HFFc6 (cell line): ENCODE results near the gene CABP5. TPM values are rescaled to one million over a fixed set of nuclear protein-coding genes. Genes with fewer than 3 reads are reported as not detected.
"Not testable (repeated sequence)": the region's sequence is repeated elsewhere in the genome, so short reads cannot be mapped to it uniquely, and the experiment has no call there.

ENCODE experiments used
- DNase-seq: peaks from one replicate; pipeline ENCODE4 v3.0.0-alpha.2; 2018
- H3K27ac Mint-ChIP-seq: 2 replicates; pipeline ENCODE4 v1.8.0; 2020; ENCODE audit warnings: mild to moderate bottlenecking, mixed read lengths
- H3K27me3 Mint-ChIP-seq: 2 replicates; pipeline ENCODE4 v1.8.0; 2021; ENCODE audit warnings: mild to moderate bottlenecking, moderate library complexity, mixed read lengths; ENCODE audit not compliant: insufficient read depth
- H3K36me3 Mint-ChIP-seq: 2 replicates; pipeline ENCODE4 v1.8.0; 2021; ENCODE audit warnings: low read depth, mixed read lengths
- H3K4me1 Mint-ChIP-seq: 2 replicates; pipeline ENCODE4 v1.8.0; 2020; ENCODE audit warnings: low read depth, mixed read lengths
- H3K4me3 Mint-ChIP-seq: 2 replicates; pipeline ENCODE4 v1.8.0; 2020; ENCODE audit warnings: mild to moderate bottlenecking, moderate library complexity, mixed read lengths
- H3K9me3 Mint-ChIP-seq: 2 replicates; pipeline ENCODE4 v1.8.0; 2020; ENCODE audit warnings: mild to moderate bottlenecking, mixed read lengths
- CTCF ChIP-seq: fragments of 200-600 bp; sonication (generic); IDR thresholded peaks from 2 replicates; pipeline ENCODE4 v1.5.0; 2021; ENCODE audit warnings: antibody characterized with exemption, mild to moderate bottlenecking
- long read RNA-seq: library from polyadenylated mRNA; unstranded; transcript quantifications from one replicate; pipeline ENCODE4 v2.0.0, GENCODE V29; 2019
- total RNA-seq, 6 experiments: library from RNA; stranded (reverse); fragmentation: NEBNext Ultra II Directional; extraction: Animal tissue kit (Norgen Biotek cat#: 25700); gene quantifications; 2 replicates in 1 of 6; 3 replicates in 5 of 6; pipeline ENCODE4 v1.2.3, GENCODE V29; 2021

Gene CABP5
- total RNA-seq: not detected
- long read RNA-seq: 0 reads

DNA sequence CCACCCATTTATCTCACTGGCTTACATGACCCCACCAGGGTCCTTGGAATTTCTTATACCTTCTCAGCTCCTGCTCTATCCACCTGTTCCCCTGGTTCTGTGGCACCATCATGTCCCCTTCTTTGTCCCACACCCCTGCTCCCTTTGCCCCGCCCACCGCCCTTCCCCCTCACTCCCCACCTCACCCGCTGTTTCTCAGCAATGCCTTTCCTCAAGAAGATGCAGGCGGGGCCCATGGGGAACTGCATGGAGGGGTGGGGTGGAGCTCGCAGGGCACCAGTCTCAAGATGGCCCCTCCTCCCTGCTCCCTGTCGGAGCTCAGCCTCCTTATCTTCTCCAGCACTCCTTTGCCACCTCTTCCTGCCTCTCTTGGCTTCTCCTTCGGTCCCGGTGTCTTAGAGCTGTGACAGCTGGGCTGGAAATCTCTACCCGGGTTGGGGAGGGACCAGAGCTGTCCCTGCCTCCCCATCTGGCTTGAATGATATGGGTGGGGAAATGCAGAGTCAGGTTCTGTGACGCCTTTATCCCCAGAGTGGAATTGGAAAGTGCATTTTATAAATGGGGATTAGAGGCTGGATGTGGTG, at the start of gene CABP5:
TSS of gene CABP5 (minus strand) at position 405 of the 584 bp plus-strand sequence. CDS start at position 248, 157 bp downstream.
- Mint-ChIP-seq H3K36me3 (no peaks in the 10 kb centered on the region), H3K4me3 (no peak within 1 kb of the TSS), H3K9me3 (peaks cover 4% of the 10 kb centered on the region; the same call in 1 of the 2 replicates), H3K4me1 (peaks cover 8% of the 10 kb centered on the region), H3K27me3 (peaks cover 36% of the 10 kb centered on the region), H3K27ac (no peak within 1 kb of the TSS)
- DNase-seq: no peak
- no peak for TF ChIP-seq CTCF

- DNase-seq: peak; percentile 98
- peak overlapping the region; percentile 88 for H3K27ac Mint-ChIP-seq
- H3K27me3 Mint-ChIP-seq: peaks cover 18% of the 10 kb centered on the region
- peaks cover 41% of the 10 kb centered on the region for H3K36me3 Mint-ChIP-seq
- peaks cover 52% of the 10 kb centered on the region for H3K4me1 Mint-ChIP-seq
- peak overlapping the region; percentile 63 for H3K4me3 Mint-ChIP-seq
- peaks cover 25% of the 10 kb centered on the region for H3K9me3 Mint-ChIP-seq
Observed at GRCh38 chr19:48091111-48091718, 47.3 kb upstream of the CABP5 start.

DNA sequence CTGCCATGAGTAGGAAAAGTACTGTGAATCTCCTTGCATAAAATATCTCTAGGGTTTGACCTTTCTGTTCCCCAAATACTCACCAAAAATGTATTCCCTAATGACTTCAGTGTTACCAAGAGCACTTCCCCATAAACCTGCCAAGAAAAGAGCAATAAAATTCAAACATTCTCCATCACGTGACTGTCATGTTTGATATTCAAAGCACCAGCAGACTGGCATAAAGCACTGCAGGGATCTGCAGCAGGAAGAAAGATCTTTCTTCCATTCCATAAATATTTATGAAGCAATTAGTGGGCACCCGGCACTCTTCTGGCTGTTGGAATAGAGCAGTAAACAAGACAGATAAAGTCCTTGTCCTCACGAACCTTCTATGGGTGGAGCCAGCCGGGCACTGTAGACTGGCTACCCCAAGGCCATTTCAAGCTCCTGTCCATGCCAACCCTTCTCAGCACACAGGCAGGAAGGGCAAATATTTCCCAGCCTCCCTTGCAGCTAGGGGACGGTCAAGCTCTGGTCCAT, 46.5 kb upstream of the CABP5 start:
- DNase-seq: peak; percentile 91
- H3K4me1 Mint-ChIP-seq: peaks cover 48% of the 10 kb centered on the region
- H3K27me3 Mint-ChIP-seq: peaks cover 18% of the 10 kb centered on the region
- H3K9me3 Mint-ChIP-seq: peaks cover 25% of the 10 kb centered on the region
- H3K4me3 Mint-ChIP-seq: peak overlapping the region; percentile 3; the same call in 1 of the 2 replicates
- peak overlapping the region; percentile 88 for H3K27ac Mint-ChIP-seq
- peaks cover 37% of the 10 kb centered on the region for H3K36me3 Mint-ChIP-seq
- no peak for TF ChIP-seq CTCF

- H3K36me3 Mint-ChIP-seq: peaks cover 27% of the 10 kb centered on the region
- DNase-seq, H3K4me3 Mint-ChIP-seq, H3K27ac Mint-ChIP-seq: not testable (repeated sequence)
- H3K4me1 Mint-ChIP-seq: peaks cover 52% of the 10 kb centered on the region
- peaks cover 21% of the 10 kb centered on the region for H3K9me3 Mint-ChIP-seq
- H3K27me3 Mint-ChIP-seq: peaks cover 18% of the 10 kb centered on the region
Observed at GRCh38 chr19:48088991-48089390, 45.1 kb upstream of the CABP5 start.

GRCh38 chr19:48085904-48086864, 42.3 kb upstream of the CABP5 start:
- peaks cover 13% of the 10 kb centered on the region; the same call in 1 of the 2 replicates for H3K36me3 Mint-ChIP-seq
- peaks cover 14% of the 10 kb centered on the region for H3K9me3 Mint-ChIP-seq
- peak; percentile 27 for TF ChIP-seq CTCF
- peaks cover 11% of the 10 kb centered on the region for H3K27me3 Mint-ChIP-seq
- no peak overlapping the region for H3K27ac Mint-ChIP-seq
- H3K4me3 Mint-ChIP-seq: no peak overlapping the region
- peaks cover 46% of the 10 kb centered on the region for H3K4me1 Mint-ChIP-seq
- DNase-seq: no peak

DNA sequence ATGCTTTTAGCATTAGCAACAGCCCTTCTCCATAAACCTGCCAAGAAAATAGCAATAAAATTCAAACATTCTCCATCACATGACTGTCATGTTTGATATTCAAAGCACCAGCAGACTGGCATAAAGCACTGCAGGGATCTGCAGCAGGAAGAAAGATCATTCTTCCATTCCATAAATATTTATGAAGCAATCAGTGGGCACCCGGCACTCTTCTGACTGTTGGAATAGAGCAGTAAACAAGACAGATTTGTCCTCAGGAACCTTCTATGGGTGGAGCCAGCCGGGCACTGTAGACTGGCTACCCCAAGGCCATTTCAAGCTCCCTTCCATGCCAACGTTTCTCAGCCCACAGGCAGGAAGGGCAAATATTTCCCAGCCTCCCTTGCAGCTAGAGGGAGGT, 41.2 kb upstream of the CABP5 start:
- Mint-ChIP-seq H3K36me3 (peaks cover 13% of the 10 kb centered on the region; the same call in 1 of the 2 replicates), H3K4me1 (peaks cover 35% of the 10 kb centered on the region), H3K4me3 (no peak overlapping the region), H3K27me3 (peaks cover 11% of the 10 kb centered on the region), H3K27ac (no peak overlapping the region), H3K9me3 (peaks cover 11% of the 10 kb centered on the region)
- DNase-seq: no peak
- no peak for TF ChIP-seq CTCF
